Stimulated activated CD4-positive, alpha-beta T cell treated with anti-CD3 and anti-CD28 coated beads, TNF-alpha, amount 100 ng/mL, for 4 hours (primary cell): Measurements from ENCODE around the gene GDPD5.

Experiments
- DNase-seq, 3 experiments: peaks; one replicate each; pipeline ENCODE4 v3.0.0-alpha.2; 2020; ENCODE audit warnings: low read depth in 3 of 3

GDPD5 gene

DNA sequence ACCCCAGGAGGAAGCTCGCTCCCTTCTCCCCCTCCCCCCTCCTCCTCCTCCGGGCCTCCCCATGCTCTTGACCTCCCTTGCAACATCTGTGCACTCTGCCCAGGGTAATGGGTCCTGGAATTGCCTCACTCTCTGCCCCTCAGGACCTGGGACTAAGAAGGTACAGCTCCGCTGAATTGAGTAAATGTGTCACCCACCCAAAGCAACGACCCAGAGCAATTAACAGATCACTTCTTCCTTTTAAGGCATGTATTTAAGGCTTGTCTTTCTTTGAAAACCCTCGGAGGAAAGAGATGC, 15.1 kb downstream of the GDPD5 start:
- no peak for DNase-seq

DNA sequence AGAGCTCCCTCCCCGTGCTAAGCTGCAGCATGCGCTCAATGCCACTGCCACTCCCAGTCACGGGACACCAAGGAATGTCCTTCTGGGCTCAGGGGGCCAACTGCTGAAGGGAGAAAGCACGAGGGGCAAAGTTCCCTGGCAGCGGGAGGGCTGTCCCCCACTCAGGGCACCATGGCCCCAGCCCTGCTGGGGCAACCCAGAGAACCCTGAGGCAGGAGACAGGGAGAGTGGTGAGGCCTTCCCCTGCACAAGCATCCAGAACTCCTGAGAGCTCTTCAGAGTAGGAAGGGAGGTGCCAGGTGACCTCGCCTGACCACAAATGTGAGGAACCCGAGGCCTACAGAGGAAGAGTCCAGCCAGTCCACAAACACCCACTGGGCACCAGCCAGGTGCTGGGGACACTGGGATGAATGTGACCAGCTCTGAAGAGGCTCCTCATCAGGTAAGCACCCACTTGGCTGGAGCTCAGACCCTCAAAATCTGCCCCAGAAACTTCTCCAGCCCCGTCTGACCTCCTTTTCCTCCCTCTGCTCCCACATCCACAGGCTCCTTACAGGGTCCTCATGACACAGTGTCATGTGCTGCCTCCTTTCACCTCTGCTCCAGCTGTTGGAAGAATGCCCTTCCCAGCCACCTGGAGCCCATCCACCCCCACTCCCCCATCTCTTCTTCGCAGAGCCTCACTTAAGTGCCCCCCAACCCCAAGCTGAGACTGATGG, 15.6 kb downstream of the GDPD5 start:
- DNase-seq = no peak

DNA sequence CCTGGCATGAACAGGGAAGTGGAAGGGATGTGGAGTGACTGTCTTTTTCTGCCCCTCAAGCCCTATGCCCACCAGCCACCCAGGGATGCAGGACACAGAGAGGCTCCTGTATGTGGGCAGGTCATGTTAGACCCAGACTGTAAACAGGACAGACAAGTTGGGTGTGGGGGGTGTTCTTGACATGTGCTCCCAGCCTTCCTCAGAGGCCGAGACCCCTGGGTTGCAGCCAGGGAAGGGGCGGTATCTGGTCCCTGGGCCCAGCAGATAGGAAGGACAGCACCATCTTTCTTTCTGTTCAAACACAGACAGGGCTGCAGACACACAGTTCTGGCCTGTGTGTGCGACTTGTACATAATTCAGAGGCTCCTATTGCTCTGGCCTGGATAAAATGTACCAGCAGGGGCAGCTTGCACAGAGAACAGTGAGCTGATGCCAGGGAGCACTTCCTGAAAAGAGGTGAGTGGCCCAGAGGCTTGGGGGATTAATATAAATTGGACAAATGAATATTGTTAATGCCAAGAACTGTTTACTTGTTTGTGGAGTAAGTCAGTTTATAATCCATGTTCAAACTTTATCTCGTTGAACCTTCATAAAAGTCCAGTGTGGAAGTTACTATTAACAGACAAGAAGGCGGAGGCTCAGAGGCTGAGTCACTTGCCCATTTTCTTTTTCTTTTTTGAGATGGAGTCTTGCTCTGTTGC, 16.6 kb downstream of the GDPD5 start:
- DNase-seq = no peak

DNA sequence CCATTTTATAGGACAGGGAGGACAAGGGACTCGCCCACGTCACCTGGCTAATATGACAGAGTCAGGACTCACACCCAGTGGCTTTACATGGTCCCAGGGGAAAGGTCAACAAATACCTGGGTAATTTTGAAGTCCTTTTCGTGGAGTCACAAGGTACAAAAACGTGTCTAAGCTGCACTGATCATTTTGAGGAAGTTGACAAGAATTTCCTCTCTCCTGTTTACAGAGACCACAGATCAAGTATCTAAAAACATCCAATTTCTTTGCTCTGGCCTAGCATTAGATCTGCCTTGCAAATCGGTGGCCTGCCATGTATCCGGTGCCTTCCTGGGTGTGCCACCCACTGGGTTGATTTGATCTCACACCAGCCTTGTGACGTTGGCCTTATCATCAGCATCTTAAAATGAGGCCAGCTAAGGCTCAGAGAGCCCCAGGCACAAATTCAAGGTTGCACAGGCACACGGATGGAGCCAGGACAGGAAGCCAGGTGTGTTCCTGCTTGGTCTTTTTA, 17.6 kb downstream of the GDPD5 start:
- peak in 1 of 3 experiments; percentile 26 for DNase-seq

DNA sequence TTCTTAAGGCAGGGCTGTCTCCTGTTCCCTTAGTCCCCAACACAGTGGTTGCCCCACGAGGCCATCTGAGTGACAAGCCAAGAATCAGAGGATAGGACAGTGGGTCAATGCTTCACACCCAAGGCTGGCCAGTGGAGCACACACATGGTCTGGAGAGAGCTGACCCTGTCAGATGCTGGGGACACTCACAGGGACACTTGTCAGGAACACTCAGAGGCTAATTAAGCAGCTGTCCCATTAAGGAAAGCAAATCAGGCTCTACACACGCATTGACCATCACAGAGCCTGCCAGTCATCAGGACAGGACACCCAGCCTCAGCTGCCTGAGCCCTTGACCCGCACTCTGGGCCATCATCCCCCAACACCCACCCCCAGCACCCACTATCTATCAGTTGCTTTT, 18.2 kb downstream of the GDPD5 start:
- no peak for DNase-seq

DNA sequence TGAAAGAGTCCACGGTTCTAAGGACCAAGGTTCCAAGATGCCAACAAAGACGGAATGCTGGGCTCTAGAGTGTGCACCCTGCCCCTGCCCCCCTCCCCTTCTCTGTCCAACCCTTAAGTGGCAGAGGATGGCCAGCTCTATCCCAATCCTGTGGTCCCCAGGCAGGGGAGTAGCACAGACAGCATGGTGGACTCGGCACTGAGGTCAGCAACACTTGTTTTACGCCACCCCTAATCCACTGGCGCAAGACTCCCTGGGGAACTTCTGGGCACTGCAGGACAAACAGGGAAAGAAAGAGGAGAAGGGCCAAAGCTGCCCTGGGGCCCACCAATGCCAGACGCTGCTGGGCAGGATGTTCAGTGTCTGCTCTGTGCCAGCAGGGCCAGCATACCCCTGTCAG, 18.9 kb downstream of the GDPD5 start:
- no peak for DNase-seq

DNA sequence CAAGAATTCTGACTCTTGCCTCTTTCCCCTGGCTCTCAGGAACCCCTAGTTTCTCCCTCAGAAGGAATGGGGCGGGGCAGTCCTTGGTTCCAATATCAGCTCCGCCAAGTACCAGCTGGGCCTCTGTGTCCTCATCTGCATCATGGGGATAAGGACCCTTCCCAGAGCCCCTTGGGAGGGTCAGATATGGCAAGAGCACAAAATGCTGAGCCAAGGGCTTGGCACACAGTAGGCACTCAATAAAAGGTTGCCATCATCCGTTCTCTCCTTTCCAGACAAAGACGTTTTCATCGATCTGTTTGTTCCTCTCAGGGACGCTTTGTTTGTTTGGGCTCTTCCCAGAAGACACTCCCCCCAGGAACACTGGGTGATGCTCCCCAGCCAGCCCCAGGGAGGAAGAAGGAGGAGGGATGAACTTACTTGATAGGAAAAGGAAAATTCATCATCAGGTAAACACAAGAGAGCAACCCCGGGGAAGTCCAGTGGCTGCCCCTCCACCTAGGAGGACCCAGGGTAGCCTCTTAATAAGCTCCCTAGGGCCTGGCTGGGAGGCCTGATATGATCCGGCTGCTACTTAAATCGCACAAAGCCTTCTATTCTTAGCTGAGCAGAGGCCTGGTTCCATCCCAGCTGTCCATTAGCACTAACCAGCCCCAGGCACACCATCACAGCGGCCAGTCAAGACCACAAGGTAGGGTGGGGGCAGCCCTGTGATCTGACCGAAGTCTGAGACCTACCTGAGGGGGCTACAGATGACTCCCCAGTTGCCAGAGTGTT, 19.6 kb downstream of the GDPD5 start:
- no peak for DNase-seq

DNA sequence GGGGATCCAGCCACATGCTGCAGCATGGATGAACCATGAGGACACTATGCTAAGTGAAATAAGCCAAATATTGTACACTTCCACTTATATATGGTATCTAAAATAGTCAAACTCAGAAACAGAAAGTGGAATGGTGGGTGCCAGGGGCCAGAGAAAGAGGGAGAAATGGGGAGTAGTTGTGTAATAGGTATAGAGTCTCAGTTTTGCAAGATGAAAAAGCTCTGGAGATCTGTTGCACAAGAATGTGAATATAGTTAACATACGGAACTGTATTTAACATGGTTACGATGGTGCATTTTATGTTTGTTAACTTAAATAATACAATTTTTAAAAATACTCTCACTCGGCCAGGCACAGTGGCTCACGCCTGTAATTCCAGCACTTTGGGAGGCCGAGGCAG, 21.2 kb downstream of the GDPD5 start:
- no peak for DNase-seq

DNA sequence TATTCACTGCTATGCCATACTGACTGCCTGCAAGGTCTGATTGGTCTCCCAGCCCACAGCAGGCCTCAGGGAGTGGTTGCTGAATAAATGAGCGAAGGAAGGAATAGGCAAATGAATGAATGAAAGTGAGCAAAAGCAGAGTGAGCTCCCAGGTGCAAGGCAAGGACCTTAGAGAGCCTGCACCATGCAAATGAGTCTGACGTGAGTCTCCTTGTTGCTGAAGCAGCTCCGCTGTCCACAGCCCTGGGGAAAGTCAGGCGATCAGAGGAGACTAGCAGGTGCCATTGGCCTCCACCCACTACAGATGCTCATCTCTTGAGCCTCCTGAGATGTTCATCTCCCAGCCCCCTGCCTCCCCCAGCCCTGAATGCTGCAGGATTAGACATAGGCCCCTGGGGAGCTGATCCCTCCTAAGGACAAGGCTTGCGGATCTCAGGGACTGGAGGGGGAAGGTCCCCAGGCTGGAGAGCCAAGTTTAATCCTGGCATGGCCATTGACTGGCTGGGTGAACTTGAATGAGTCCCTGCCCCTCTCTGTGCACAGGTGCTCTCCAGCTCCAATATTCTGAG, 22.1 kb downstream of the GDPD5 start:
- DNase-seq = no peak

DNA sequence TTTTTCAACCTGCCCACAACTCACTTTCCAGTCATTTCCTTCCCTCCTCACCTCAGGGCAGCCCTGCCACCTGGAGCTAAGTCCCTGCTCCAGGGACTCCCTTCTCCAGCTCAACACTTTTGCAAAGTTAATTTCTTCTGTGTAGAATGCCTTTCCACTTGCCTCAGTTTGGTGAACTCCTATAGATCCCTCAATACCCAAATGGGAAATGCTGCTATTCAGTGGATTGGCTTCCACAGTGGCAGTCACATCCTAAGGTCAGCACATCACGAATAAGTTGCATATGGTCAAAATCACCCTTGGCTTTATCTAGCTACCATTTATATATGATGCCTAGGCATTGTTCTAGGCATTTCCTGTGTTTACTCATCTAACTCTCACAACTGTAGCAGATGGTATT, 23.6 kb downstream of the GDPD5 start:
- DNase-seq = no peak

DNA sequence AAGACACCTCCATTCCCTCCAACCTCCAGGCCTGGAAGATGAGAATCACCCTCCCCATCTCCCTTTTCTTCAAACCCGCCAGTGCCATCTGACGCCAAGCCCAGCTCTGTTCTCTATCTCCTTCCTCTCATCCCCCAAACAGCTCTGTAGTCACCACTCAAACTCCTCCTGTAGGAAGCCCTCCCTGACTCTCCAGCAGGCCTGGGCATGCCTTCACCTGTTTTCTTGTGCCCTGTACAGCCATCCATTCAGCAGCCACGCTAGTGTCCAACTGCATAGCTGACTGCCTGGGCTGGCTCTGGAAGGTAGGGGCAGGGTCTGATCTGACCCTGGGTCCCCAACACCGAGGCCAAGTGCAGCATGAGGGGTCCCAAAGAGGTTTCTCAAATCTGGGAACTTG, 25.0 kb downstream of the GDPD5 start:
- DNase-seq = no peak

DNA sequence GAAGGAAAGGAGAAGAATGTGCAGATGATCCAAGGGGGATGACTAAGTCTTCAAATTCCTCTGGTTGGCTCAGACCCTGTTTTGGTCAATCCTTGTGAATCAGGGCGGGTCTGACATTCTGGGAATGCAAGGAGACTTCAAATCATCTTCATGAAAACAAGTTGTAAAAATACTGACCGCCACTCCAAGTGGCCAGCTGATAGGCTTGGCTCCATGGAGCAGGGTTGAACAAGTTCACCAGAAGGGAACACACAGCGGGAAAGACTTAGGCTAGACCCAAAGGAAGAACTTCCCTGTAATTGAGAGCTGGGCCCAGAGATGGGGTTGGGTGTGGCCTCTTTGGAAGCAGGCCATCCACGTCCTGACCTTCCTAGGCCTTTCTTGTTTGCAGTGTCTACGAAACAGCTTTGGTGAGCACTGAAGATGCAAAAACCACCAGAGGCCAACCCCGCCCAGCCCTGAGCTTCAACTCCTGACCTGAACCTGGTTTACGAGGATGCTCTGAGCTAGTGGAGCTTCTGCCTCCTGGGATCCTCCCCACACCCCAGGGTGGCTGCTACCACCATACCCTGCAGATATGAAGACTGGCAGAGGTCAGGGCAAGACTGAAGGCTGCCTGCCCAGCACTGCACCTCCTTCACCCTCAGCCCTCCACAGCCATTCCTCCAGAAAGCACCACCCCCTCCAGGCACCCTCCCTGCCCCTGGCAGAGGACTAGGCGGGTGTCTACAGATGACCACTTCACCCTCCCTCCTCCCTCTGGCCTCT, 26.1 kb downstream of the GDPD5 start:
- no peak for DNase-seq

DNA sequence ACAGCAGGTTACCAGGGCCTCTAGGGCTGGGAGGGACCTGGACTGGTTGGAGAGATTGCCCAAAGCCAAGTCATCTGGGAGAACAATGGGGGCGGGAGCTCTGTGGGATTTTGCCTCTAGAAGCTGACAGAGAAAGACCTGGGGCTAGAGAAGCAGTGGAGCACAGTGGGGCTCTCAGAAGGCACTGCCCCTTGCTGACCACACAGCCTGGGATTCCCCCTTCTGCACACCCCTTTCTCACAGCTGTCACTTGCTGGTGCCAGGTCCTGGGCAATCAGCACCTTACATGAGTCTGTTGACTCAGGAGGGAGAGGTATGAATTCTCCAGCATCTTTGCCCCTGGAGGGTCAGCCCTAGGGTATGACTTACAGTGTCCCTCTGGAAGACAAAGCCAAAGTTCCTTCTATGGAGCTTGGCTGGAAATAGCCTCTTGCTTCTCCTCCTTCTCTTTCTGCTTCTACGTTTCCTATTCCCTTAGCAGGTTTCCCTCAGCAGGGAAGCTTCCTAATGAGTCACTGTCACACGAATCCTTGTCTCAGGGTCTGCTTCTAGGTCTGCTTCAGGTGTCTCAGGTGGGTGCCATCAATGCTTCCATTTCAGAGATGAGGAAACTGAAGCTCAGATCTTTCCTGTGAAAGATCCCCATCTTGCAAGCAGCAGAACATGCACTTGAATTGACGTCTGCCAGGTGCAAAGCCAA, 27.0 kb downstream of the GDPD5 start:
- DNase-seq = no peak

DNA sequence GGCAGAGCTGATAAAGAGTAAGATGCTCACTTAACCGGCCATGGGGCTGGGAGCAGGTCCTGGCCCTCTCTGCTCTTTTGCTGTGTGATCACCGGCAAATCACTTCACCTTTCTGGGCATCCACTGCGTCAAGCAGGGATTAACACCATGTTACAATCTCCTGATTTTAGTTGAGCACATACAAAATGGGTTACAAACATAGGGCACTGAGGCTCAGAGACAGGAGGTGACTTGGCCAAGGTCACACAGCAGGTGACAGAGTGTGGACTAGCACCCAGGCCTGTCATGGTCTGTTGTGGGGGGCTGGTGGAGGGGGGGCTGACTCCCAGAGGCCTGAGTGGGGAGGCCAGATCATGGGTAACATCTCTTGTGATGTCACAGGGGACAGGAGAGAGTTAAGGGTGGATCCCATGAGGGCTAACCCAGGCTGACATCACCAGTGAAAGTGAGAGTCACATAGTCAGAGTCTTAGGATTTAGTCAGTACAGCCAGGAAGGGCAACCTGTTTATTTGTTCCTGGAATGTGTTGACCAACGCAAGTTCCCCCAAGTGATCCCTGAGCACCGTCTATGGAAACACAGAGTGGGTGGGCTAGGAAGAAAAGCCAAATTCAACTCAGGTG, 27.8 kb downstream of the GDPD5 start:
- no peak for DNase-seq

DNA sequence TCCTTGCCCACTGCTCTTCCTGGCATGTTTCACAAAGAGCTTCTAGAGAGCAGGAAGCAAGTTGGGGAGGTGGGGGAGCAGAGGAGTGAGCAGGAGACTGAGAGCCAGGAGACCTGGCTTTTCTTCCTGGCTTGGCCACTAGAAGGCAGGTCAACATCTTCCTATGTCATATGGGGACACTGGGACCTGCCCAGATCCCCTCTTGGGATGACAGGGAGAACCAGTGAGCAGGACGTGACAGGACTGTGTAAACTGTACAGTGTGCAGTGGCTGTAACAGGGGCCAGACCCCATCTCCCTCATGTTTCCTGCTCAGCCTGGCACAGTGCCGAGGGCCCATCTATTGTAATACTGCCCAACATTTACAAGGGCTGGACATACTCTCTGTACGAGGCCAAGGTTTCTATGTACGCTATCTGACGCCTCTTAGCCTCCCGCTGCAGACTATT, 29.4 kb downstream of the GDPD5 start:
- DNase-seq = no peak

DNA sequence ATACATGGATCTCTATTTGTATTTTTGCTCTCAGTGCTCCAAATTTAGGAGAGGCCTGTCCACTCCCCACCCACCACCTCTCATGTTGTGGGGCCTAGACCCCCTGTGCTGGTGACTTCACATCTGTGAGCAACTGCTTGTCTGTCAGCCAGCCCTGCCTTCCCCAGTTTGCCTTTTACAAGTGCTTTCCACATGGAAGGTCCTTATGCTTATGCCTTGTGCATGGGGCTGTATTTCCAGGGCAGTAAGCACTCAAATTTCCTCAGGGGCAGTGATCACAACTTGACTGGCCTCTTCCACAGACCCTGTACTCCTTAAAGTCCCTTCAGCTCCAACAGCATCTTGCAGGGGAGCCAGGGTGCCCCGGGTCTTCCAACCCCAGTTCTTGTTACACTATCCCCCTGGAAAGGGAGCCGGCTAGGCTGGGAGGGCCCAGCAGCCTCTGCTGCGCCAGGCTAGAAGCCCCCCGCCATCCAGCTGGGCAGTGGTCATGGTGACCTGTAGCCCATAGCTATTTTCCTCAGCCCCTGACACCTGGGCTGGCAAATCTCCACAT, 29.9 kb downstream of the GDPD5 start:
- no peak for DNase-seq

DNA sequence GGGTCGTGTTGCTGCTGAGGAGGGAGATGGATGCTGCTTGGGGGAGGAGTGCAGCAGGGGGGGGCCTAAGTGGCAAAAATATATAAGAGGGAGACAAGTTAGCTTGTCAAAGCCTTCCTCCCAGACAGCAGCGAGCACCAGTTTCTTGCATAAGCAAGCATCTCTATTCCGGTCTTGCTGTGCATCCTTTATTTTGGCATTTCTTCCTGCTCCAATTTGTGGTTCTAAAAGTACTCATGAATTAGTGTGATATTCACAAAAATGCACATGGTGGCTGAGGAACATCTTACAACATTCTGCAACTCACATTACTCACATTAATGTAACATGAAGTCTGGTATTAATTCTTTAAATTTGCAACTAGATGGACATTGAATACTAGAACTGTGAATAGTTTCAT, 32.1 kb downstream of the GDPD5 start:
- DNase-seq = no peak

DNA sequence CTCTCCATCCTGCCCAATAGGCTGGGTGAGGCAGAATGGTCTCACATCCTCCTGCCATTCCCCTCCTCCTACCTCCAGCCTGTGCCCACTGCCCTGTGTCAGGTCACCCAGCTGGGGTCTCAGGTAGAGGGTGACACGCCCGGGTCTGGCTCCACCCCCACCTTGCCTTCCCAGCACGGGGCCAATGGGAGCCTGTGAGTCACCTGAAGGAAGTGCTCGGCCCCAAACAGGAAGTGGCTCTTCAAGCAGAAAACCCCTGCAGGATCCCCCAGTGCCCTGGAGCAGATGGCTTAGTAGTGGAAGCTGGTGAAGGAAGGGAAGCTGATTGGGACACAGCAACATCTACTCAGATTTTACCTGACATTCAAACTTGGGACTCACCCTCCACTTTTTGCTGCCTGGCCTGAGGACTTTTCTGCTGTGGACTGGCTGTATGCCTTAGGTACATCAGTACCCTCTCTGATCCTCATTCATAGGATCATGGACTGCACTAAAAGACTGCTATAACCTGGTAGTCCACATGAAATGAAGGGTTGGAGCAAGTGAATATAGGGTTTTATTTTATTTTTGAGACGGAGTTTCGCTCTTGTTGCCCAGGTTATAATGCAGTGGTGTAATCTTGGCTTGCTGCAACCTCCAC, 33.4 kb downstream of the GDPD5 start:
- DNase-seq = peak; percentile 33 to 39 (median 34)

DNA sequence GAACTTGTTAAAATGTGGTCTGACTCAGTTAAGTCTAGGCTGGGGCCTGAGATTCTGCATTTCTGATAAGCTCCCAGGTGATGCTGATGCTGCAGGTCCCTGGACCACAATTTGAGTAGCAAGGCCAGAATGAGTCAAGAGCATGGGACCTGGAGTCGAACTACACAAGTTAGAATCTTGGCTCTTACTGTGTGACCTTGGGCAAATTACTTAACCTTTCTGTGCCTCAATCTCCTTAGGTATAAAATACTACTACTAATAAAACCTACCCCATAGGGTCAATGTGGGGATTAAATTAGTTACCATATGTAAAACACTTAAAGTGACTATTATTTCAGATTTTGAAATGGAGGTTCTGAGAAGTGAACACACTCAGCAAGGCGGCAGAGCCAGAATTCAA, 34.3 kb downstream of the GDPD5 start:
- no peak for DNase-seq
